SJSA1 (cell line): ENCODE results near the gene CNR1. TPM values are rescaled to one million over a fixed set of nuclear protein-coding genes. Genes with fewer than 3 reads are reported as not detected.

Source experiments
- DNase-seq, 2 experiments: peaks; one replicate each; pipeline ENCODE4 v3.0.0-alpha.2; 2015 to 2020; ENCODE audit warnings: low spot score in 2 of 2, low read depth in 1 of 2
- H3K27ac ChIP-seq: fragments of 250-450 bp; sonication (Bioruptor Pico); 2 replicates; pipeline ENCODE4 v1.5.1; 2020; ENCODE audit warnings: mild to moderate bottlenecking, moderate library complexity
- H3K27me3 ChIP-seq: fragments of 250-450 bp; sonication (Bioruptor Pico); replicated peaks from 2 replicates; pipeline ENCODE4 v1.5.1; 2020; ENCODE audit warnings: mild to moderate bottlenecking, moderate library complexity
- H3K36me3 ChIP-seq: fragments of 250-450 bp; sonication (Bioruptor Pico); 2 replicates; pipeline ENCODE4 v1.5.1; 2020; ENCODE audit warnings: mild to moderate bottlenecking
- H3K4me1 ChIP-seq: fragments of 250-450 bp; sonication (Bioruptor Pico); replicated peaks from 2 replicates; pipeline ENCODE4 v1.6.1; 2021; ENCODE audit warnings: mild to moderate bottlenecking
- H3K4me3 ChIP-seq: fragments of 250-450 bp; sonication (Bioruptor Pico); 2 replicates; pipeline ENCODE4 v1.5.1; 2020; ENCODE audit warnings: mild to moderate bottlenecking
- H3K9me3 ChIP-seq: fragments of 250-450 bp; sonication (Bioruptor Pico); replicated peaks from 2 replicates; pipeline ENCODE4 v1.5.1; 2020; ENCODE audit warnings: mild to moderate bottlenecking
- total RNA-seq: library from RNA; depleted of rRNA; stranded (reverse); fragments of >200 nt; shearing (Covaris generic); gene quantifications from 2 replicates; pipeline ENCODE4 v1.2.3, GENCODE V29; 2014

The CNR1 gene
- total RNA-seq, 1 experiment from 2014 or later = 0.24 TPM

- peaks cover 69% of the 10 kb centered on the region for H3K27me3 ChIP-seq
- DNase-seq = no peak
These were observed 882 bp downstream of the CNR1 start for GRCh38 chr6:88165087-88165843.

GRCh38 chr6:88164061-88164460, 2.1 kb downstream of the CNR1 start:
- Histone ChIP-seq H3K27ac (no peak overlapping the region), H3K9me3 (peaks cover 10% of the 10 kb centered on the region), H3K36me3 (no peaks in the 10 kb centered on the region), H3K27me3 (peaks cover 70% of the 10 kb centered on the region), H3K4me3 (no peak overlapping the region), H3K4me1 (peaks cover 16% of the 10 kb centered on the region)
- DNase-seq = no peak

More at GRCh38 chr6:88165087-88165843, 882 bp downstream of the CNR1 start:
- Histone ChIP-seq H3K27ac (no peak overlapping the region), H3K36me3 (no peaks in the 10 kb centered on the region), H3K4me1 (peaks cover 16% of the 10 kb centered on the region), H3K4me3 (peak overlapping the region; percentile 43), H3K9me3 (peaks cover 10% of the 10 kb centered on the region)

DNA sequence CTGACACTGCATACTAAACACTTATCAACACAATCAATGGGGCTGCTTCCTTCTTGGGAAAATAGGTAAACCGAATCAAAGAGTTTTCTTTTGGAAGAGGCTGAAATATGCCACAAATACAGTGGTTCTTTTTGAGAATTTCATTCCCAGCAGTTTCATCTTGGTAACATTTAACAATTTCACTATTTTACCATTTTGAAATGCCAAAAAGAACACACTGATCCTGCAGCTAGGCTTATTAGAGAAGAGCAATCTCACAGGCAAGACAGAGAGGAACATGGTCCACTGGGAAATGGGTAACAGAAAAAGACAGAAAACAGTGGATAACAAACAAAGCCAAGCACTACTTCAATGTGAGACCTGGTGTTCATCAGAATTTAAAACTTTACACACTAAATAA, 2.5 kb downstream of the CNR1 start:
- H3K27me3 ChIP-seq = peaks cover 70% of the 10 kb centered on the region
- no peak overlapping the region for H3K4me3 ChIP-seq
- DNase-seq = no peak
- H3K4me1 ChIP-seq = peaks cover 16% of the 10 kb centered on the region
- H3K36me3 ChIP-seq = no peaks in the 10 kb centered on the region
- H3K27ac ChIP-seq = no peak overlapping the region
- H3K9me3 ChIP-seq = peaks cover 10% of the 10 kb centered on the region

- DNase-seq = no peak
- peaks cover 61% of the 10 kb centered on the region for H3K27me3 ChIP-seq
- H3K4me1 ChIP-seq = peaks cover 15% of the 10 kb centered on the region
- H3K4me3 ChIP-seq = no peak overlapping the region
- H3K9me3 ChIP-seq = peaks cover 9% of the 10 kb centered on the region
- H3K27ac ChIP-seq = no peak overlapping the region
- H3K36me3 ChIP-seq = no peaks in the 10 kb centered on the region
These were observed 4.2 kb downstream of the CNR1 start for GRCh38 chr6:88161940-88162339.

- no peak overlapping the region for H3K4me3 ChIP-seq
- H3K27me3 ChIP-seq = peaks cover 21% of the 10 kb centered on the region; the same call in 1 of the 2 replicates
- H3K27ac ChIP-seq = no peak overlapping the region
- H3K4me1 ChIP-seq = no peaks in the 10 kb centered on the region
- no peaks in the 10 kb centered on the region for H3K36me3 ChIP-seq
- DNase-seq = no peak
- no peaks in the 10 kb centered on the region for H3K9me3 ChIP-seq
These were observed 9.0 kb downstream of the CNR1 start for GRCh38 chr6:88157106-88157505.

GRCh38 chr6:88145298-88145963, 20.7 kb downstream of the CNR1 start:
- no peaks in the 10 kb centered on the region for H3K9me3 ChIP-seq
- DNase-seq = no peak
- H3K36me3 ChIP-seq = no peaks in the 10 kb centered on the region
- H3K4me3 ChIP-seq = no peak overlapping the region
- H3K4me1 ChIP-seq = no peaks in the 10 kb centered on the region
- H3K27me3 ChIP-seq = no peaks in the 10 kb centered on the region; the same call in 1 of the 2 replicates
- H3K27ac ChIP-seq = no peak overlapping the region

DNA sequence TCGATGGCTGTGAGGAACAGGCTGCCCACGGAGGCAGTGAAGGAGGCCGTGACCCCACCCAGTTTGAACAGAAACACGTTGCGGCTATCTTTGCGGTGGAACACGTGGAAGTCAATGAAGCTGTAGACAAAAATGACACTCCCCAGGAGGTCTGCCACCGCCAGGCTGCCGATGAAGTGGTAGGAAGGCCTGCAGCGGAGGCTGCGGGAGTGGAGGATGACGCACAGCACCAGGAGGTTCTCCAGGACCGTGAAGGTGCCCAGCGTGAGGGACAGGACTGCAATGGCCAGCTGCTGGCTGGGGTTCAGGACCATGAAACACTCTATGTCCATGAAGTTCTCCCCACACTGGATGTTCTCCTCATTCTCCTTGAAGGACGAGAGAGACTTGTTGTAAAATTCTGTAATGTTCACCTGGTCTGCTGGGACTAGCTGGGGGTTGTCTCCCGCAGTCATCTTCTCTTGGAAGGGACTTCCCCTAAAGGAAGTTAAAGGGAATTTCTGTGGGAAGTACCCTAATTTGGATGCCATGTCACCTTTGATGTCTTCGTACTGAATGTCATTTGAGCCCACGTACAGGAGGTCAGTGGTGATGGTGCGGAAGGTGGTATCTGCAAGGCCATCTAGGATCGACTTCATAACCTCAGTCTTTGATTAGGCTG, 21.4 kb downstream of the CNR1 start:
- Histone ChIP-seq H3K36me3 (no peaks in the 10 kb centered on the region), H3K4me3 (no peak overlapping the region), H3K27ac (no peak overlapping the region), H3K27me3 (no peaks in the 10 kb centered on the region; the same call in 1 of the 2 replicates), H3K4me1 (no peaks in the 10 kb centered on the region), H3K9me3 (no peaks in the 10 kb centered on the region)
- no peak for DNase-seq

DNA sequence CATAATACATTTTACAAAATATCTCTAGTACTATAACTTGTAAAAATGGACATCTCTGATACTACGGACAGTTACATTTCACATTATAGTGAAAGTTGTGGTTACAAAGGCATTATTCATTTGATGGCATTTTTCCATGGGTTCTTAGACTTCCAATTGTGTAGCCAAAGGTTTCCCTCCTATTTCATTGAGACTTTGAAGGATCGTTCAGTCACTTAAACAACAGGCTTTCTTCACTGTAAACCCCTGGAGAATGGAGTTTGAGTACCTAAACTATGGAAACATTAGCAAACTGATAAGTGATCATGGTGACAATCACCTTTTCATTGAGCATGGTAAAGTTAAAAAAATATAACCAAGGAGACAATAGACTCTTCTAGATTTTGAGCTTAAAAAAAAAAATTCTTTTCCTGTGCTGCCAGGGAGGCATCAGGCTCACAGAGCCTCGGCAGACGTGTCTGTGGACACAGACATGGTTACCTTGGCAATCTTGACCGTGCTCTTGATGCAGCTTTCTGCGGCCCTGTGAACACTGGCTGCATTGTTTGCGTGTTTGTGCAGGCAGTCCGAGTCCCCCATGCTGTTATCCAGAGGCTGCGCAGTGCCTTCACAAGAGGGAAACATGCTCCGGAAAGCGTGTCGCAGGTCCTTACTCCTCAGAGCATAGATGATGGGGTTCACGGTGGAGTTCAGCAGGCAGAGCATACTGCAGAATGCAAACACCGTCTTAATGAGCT, 22.6 kb downstream of the CNR1 start:
- Histone ChIP-seq H3K9me3 (no peaks in the 10 kb centered on the region), H3K27me3 (no peaks in the 10 kb centered on the region; the same call in 1 of the 2 replicates), H3K4me1 (no peaks in the 10 kb centered on the region), H3K27ac (no peak overlapping the region), H3K4me3 (no peak overlapping the region), H3K36me3 (no peaks in the 10 kb centered on the region)
- DNase-seq = no peak

- Histone ChIP-seq H3K36me3 (no peaks in the 10 kb centered on the region), H3K9me3 (no peaks in the 10 kb centered on the region), H3K4me3 (no peak overlapping the region), H3K4me1 (no peaks in the 10 kb centered on the region), H3K27me3 (no peaks in the 10 kb centered on the region; the same call in 1 of the 2 replicates), H3K27ac (no peak overlapping the region)
- DNase-seq = no peak
These were observed 23.9 kb downstream of the CNR1 start for GRCh38 chr6:88142297-88142668.

- no peaks in the 10 kb centered on the region for H3K9me3 ChIP-seq
- DNase-seq = no peak
- no peaks in the 10 kb centered on the region for H3K4me1 ChIP-seq
- no peak overlapping the region for H3K27ac ChIP-seq
- no peak overlapping the region for H3K4me3 ChIP-seq
- H3K27me3 ChIP-seq = no peaks in the 10 kb centered on the region; the same call in 1 of the 2 replicates
- H3K36me3 ChIP-seq = no peaks in the 10 kb centered on the region
These were observed 24.4 kb downstream of the CNR1 start for GRCh38 chr6:88141561-88142296.

DNA sequence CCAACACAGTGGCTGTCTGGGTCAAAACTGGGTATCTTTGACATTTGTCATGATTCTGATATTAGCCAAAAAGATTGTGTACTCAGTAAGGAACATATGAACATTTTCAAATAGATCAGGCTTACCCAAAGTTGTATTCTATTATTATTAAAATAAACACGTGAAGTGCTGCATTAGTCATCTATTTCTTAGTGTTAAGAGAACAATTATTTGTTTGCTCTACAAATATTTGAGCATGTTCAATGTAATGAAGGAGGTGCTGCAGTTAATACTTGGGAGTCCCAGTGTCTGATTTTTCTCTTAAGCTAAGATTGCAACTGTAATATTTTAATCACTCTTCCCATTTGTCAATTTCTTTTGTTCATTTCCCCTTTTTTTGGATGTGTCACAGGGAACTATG, 28.2 kb downstream of the CNR1 start:
- DNase-seq = no peak
- Histone ChIP-seq H3K9me3 (no peaks in the 10 kb centered on the region), H3K27ac (no peak overlapping the region), H3K4me3 (no peak overlapping the region), H3K36me3 (no peaks in the 10 kb centered on the region), H3K27me3 (no peaks in the 10 kb centered on the region), H3K4me1 (no peaks in the 10 kb centered on the region)

DNA sequence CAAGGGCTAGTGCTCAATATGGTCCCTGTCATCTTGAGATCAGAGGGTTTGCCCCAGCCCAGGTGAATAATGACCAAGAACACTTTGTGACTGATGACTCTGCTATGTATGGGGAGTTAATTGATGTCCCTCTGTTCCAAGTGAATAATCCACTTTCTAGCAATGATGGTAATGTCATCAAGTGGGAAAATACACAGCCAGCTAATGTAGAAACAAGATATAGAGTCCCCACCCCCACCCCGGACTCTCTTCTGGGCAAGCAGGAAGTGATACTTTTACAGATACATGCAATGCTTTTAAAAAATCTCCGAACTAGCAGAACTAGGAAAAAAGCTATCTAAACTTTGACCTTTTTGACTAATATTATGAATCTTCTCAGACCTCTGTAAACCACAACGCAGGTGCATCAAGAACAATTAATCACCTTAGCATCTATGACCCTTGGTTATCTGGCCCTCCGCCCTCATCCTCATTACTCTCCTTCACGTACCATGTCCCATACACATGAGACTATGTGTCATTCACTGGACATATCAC, 30.5 kb downstream of the CNR1 start:
- DNase-seq = no peak
- no peak overlapping the region for H3K4me3 ChIP-seq
- no peaks in the 10 kb centered on the region for H3K36me3 ChIP-seq

GRCh38 chr6:88134575-88134974, 31.6 kb downstream of the CNR1 start:
- Histone ChIP-seq H3K4me3 (no peak overlapping the region), H3K9me3 (no peaks in the 10 kb centered on the region), H3K27ac (no peak overlapping the region), H3K4me1 (no peaks in the 10 kb centered on the region), H3K27me3 (no peaks in the 10 kb centered on the region), H3K36me3 (no peaks in the 10 kb centered on the region)
- DNase-seq = no peak

More for the DNA sequence above, 30.5 kb downstream of the CNR1 start:
- H3K27me3 ChIP-seq = no peaks in the 10 kb centered on the region
- no peak overlapping the region for H3K27ac ChIP-seq
- H3K9me3 ChIP-seq = no peaks in the 10 kb centered on the region
- no peaks in the 10 kb centered on the region for H3K4me1 ChIP-seq
